Dermis microvascular lymphatic vessel endothelial cell (primary cell): ENCODE results near the gene ROR2. TPM values are rescaled to one million over a fixed set of nuclear protein-coding genes. Genes with fewer than 3 reads are reported as not detected.

Experiments used
- DNase-seq, 2 donors: peaks; one replicate each; pipeline versions ENCODE4 v3.0.0 to v3.0.0-alpha.2; 2010; ENCODE audit warnings: low read depth in 2 of 2
- total RNA-seq: library from RNA; depleted of rRNA; stranded (reverse); fragments of >200 nt; gene quantifications from 2 replicates; pipeline ENCODE4 v1.2.1, GENCODE V29; 2014

Gene ROR2
- total RNA-seq, 1 donor from 2014 or later: not detected

DNA sequence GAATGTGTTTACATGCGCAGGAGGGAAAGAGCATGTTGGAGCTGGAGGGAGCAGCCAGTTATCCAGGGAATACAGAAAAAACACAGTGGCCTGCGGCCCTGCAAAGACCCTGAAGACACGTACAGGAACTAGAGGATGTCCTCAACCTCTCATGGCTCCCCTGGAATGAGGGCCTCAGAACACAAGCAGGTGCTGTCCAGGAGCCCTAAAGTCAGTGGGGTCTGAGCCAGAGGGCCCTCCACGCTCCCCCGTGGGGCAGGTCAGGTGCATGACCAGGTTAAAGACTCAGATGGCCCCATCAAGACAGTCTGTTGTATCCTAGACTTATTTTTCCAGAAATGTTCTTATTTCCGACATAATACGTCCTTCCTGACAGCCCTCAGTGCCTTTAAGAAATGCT, 106.9 kb downstream of the ROR2 start:
- DNase-seq: no peak

- DNase-seq: no peak
These were observed 107.5 kb downstream of the ROR2 start for GRCh38 chr9:91842358-91843049.

GRCh38 chr9:91841591-91841990, 108.4 kb downstream of the ROR2 start:
- DNase-seq: no peak

DNA sequence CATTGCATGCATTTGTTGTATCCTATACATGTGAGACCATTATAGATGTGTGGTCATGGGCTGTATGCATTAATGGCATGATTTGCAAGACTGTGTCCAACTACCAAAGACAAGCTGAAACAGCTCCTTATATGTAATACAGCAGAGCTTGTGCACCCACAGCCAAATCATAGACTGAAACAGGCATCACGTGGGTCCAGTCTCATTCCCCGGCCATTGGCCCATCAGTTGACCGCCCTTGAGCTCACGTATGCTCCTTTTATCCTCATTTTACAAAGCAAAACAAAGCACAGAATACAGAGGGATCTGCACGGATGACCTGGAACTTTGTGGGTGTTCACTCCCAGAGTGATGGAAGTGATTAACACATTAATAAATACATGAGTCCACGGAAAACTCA, 109.1 kb downstream of the ROR2 start:
- DNase-seq: no peak

DNA sequence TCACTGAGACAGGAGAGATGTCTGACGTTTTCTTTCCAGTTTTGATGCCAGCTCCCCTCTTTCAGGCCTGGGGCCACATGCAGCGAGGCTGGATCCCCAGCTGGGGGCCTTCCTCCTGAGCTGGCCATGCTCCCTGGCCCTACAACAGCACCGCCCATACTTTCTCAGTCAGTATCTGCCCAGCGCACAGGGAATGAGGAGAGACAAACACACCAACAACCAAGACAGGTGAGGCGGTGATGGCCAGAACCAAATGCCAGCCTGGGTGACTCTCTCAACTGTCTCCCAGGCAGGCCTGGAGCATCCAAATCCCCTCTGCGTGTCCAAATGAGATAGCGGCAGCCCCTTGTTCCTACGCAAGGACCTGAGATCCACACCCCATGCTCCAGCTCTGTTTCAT, 109.6 kb downstream of the ROR2 start:
- no peak for DNase-seq

- DNase-seq: no peak
These were observed 110.0 kb downstream of the ROR2 start for GRCh38 chr9:91839926-91840465.

GRCh38 chr9:91837981-91838731, 111.9 kb downstream of the ROR2 start:
- DNase-seq: no peak

- DNase-seq: no peak
These were observed 113.5 kb downstream of the ROR2 start for GRCh38 chr9:91836515-91836914.

- DNase-seq: no peak
These were observed 114.4 kb downstream of the ROR2 start for GRCh38 chr9:91835632-91836031.

GRCh38 chr9:91835216-91835615, 114.8 kb downstream of the ROR2 start:
- no peak for DNase-seq

GRCh38 chr9:91834740-91835139, 115.3 kb downstream of the ROR2 start:
- DNase-seq: no peak

- no peak for DNase-seq
These were observed 116.2 kb downstream of the ROR2 start for GRCh38 chr9:91833878-91834255.

- no peak for DNase-seq
These were observed 116.7 kb downstream of the ROR2 start for GRCh38 chr9:91833096-91833877.

DNA sequence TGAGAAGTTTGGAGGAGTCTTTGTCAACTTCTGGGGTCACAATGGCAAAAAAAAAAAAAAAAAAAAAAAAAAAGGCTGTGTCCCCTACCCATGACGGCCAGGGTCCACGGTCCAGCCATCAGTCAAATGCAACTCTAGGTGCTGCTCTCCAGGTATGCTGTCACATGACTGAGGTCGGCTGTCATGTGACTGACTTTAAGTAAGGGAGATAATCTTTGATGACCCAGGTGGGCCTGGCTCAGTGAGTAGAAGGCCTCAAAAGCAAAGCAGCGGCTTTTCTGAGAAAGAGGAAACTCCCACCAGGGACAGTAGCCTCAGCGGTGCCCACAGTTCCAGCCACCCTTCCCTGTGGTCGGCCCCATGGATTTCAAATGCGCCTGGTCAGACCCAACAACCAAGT, 117.7 kb downstream of the ROR2 start:
- no peak for DNase-seq

DNA sequence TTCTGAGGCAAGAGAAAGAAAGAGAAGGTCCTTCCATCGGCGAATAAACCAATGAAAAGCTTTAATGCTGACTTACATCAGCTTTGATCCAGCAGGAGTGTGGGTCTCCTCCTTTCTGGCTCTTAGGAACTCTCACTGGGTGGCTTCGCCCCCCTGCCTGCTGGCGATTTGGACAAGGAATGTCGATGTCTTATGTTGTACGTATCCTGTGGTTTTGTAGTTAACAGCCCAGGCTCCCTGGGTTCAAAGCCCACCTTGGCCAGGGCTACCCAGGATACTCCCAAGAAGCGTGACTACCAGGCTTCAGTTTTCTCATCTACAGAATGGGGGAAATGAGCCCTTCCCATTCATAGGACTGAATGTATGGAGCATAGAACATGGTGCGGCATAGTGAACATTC, 124.2 kb downstream of the ROR2 start:
- no peak for DNase-seq

GRCh38 chr9:91825422-91825821, 124.6 kb downstream of the ROR2 start:
- no peak for DNase-seq

DNA sequence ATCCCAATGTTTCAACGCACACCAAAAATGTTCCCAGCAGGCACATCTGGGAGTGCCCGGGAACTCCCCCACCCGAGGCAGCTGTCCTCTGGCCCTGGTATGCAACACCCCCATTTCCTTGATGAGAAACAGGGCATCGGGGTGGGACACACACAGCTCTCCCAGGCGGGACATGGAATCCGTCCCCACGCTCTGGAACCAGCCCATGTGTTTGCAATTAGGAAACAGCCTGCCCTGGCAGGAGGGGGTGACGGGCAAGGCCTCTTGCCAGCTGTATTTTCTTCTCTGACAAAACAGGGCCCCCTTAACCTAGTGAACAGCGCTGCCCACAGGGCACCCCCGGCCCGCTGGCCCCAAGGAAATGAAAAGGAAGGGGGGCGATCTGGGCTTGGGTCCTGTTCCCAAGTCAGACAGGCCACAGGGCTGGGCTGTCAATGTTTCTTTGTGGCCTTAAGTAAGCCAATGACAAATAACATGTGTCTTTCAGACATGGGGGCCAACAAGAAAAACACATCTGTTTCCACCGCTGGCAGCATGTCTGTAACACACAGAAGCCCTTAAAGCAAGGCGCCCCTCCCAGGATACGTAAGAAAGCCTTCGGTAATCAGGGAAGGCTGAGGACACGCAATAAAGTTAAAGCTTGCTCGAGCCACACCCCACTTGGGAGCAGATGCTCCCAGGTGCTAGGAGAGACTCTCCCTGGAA, 125.3 kb downstream of the ROR2 start:
- no peak for DNase-seq

DNA sequence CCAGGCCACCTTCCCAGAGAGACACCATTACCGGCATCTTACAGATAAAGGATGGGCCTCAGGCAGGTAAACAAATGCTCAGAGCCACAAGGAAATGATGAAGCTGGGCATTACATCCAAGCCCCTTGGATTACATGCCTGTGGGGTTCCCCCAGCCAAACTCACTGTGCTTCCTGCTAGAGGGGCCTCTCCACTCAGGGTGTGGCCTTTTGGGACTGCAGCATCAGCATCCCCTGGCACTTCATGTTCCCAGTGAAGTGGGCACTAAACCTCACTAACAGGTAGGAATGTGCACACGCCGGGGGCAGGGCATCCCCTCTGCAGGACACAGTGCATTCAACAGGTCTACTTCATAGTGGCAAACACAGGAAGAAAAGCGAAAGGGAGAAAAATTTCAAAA, 125.9 kb downstream of the ROR2 start:
- no peak for DNase-seq

DNA sequence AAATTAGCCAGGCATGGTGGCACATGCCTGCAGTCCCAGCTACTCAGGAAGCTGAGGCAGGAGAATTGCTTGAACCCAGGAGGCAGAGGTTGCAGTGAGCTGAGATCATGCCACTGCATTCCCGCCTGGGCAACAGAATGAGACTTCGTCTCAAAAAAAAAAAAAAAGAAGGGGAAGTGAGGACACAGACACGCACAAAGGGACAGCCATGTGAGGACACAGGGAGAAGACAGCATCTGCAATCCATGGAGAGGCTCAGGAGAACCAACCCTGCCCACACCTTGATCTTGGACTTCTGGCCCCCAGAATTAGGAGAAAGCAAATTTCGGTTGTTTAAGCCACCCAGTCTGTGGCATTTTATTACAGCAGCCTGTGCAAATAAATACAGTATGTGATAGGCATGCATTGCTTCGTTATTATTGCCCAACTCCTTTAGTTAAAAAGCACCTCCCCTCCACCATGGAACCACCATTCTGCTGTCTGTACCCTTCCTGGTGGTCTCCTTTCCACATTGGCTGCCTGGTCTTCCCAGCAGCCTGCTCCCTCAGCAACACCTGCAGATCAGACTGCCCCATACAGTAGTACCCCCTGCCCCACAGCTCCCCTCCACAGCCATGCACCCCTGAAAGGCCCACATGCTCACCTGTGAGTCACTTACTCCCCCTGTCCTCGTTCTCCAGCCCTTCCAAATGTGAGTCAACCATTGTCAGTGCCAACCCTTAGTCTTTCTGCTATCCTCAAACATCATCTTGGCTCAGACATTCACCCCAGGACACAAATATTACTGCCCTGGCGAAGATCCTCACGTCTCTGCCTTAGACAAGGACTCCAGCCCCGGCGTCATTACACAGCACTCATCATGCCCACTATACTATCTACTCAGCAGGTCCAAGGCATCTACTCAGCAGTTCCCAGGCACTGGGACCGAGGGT, 128.8 kb downstream of the ROR2 start:
- no peak for DNase-seq

- no peak for DNase-seq
These were observed 129.8 kb downstream of the ROR2 start for GRCh38 chr9:91820126-91820750.
